NCI-H1436 (cell line): ENCODE results near the gene FMO4.
"Not testable (repeated sequence)": the region's sequence is repeated elsewhere in the genome, so short reads cannot be mapped to it uniquely, and the experiment has no call there.

Experiments used
- DNase-seq: peaks from one replicate; lab custom pipeline; 2025; lab: John Stamatoyannopoulos, UW

The FMO4 gene, protein sequence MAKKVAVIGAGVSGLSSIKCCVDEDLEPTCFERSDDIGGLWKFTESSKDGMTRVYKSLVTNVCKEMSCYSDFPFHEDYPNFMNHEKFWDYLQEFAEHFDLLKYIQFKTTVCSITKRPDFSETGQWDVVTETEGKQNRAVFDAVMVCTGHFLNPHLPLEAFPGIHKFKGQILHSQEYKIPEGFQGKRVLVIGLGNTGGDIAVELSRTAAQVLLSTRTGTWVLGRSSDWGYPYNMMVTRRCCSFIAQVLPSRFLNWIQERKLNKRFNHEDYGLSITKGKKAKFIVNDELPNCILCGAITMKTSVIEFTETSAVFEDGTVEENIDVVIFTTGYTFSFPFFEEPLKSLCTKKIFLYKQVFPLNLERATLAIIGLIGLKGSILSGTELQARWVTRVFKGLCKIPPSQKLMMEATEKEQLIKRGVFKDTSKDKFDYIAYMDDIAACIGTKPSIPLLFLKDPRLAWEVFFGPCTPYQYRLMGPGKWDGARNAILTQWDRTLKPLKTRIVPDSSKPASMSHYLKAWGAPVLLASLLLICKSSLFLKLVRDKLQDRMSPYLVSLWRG

DNA sequence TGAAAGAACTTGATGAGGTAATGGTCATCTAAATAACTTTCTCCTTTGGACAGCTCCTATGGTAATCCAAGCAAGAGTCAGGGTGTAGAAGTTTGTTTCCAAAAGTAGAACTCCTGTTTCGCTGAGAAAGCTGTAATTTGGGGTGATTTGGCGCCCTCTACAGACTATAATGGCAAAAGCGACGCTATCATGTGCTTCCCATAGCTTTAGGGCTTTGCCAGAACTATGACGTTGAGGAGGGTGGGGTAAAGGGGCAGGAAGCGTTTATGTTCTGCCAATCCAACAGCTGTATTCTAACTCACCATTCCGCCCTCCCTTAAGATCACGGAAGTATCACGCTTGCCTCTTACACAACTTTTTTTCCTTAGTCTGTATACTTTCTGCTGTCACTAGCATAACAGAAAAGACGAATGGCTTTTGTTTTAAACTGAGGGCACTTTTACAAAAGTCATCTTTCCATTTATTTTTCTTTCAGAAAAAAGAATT, at the start of gene FMO4:
TSS of gene FMO4 (plus strand) at position 349 of the 486 bp plus-strand sequence. CDS start 5,643 bp downstream, outside the sequence.
- DNase-seq, result peak; percentile 85

DNA sequence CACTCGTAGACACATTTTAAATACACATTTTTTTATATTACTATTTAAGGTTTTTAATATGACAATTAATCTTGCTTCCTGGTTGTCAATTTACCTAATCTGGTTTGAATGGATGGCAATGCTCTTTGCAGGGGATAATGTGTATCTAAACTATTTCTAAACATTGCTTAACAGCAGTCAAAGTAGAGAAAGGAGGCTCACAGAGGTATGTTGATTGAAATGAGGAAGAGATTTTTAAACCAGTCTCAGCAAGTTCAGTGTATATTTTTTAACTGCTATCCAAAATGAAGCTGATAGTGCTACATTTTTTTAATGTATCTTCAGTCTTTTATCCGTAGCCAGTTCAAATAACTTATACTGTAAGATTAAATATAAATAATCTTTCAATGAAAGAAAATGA, 48.3 kb upstream of the FMO4 start:
- DNase-seq, result no peak

DNA sequence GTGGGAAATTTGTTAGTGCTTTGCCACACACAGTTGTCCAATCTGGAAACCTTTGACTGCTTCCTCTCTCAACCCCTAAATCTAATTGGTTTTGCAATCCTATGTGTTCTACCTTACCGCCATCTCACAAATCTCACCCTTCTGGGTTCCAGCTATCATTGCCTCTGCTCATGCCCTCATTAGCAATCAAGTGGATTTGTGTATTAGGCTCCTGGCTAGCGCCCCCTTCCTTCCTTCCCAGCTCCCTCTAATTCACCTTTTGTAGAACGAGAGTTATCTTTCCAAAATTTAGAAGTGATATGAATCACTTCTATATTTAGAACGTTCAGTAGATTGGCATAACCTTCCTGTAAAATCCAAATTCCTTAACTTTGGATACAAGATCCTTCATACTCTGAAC, 47.1 kb upstream of the FMO4 start:
- no peak for DNase-seq

DNA sequence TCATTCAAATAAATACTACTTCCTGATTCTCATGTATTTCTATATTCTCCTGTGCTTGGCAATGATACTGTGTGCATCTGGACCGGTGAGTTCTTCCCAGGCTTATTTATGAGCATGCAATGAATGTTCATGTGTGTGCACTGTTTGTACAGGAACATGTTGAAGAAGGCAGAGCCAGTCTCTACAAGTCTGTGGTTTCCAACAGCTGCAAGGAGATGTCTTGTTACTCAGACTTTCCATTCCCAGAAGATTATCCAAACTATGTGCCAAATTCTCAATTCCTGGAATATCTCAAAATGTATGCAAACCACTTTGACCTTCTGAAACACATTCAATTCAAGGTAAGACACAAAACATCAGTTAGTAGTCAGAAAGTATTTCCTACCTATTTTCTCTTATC, 46.6 kb upstream of the FMO4 start:
- DNase-seq, result no peak

DNA sequence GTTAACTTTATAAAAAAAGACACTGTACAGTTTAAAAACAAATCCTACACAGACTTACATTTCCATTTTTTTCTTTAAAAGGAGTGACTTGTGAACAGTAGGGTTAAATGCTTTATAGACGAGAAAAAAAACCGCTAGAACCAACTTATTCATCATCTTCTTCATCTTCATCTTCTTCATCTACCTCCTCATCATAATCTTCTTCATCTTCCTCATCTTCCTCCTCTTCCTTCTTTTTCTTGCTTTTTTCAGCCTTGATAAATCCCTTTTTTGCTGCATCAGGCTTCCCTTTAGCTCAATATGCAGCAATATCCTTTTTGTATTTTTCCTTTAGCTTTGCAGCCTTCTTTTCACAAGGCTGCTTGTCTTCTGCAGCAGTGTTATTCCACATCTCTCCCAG, 43.2 kb upstream of the FMO4 start:
- DNase-seq, result no peak

DNA sequence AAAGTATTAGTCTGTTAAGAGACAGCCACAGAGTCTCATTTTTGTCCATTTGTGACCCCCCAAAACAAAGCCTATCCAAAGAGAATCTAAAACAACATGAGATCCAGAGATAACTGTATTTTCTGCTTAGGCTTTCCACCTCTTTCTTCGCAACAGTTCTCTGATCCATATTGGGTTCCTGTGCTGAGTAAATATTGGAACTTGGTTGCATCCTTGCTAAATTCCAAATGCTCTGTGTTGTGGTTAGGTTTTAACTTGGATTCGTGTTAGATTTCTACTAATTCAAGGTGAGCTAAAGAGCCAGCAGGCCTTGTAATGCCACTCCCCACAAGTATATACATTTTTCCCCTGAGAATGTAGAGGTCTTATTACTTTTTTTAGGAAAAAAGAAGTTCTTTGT, 36.4 kb upstream of the FMO4 start:
- DNase-seq, result no peak

DNA sequence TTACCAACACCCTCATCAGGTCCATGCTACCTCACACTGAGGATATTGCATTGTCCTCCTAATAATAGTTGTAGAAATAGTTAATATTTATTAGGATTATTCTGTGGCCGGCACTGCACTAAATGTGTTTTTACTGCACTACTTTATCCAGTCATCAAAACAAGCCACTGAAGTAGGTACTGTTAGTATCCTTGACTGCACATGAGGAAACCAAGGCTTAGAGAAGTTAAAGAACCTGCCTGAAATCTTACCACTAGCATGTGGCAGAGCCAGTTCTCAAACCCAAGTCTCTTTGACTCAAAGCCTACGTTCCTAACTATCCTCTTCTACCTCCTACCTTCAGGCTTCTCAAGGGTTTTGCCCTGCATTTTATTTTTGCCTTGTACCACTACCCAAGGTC, 34.7 kb upstream of the FMO4 start:
- DNase-seq, result no peak

DNA sequence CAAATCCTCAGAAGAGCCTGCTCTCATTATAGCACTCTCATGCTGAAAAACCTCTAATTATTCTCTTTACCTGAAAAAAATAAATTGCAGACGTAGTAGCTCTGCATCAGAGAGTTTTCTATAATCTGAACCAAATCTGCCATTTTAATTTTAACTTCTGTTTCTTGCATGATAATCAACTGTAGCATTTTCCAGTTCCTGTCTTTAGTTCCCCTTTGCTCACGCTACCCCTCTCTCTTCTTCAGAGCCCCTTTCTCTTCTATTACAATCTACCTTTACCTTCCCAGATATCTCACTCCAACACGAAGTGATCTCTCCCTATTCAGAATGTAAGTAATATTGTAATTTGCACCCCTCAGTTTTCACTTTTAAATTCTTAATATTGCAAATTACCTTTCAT, 34.3 kb upstream of the FMO4 start:
- DNase-seq, result no peak

DNA sequence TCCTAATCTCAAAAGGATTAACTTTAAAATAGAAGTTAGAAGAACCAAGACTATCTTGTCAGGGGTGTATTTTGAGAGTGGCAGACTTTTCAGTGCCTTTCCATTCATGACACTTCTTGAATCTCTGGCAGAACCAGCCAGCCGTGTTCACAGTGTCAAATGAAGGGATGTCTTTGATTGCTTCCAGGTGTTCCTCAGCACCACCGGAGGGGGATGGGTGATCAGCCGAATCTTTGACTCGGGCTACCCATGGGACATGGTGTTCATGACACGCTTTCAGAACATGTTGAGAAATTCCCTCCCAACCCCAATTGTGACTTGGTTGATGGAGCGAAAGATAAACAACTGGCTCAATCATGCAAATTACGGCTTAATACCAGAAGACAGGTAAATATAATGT, 33.4 kb upstream of the FMO4 start:
- DNase-seq, result peak; percentile 14

DNA sequence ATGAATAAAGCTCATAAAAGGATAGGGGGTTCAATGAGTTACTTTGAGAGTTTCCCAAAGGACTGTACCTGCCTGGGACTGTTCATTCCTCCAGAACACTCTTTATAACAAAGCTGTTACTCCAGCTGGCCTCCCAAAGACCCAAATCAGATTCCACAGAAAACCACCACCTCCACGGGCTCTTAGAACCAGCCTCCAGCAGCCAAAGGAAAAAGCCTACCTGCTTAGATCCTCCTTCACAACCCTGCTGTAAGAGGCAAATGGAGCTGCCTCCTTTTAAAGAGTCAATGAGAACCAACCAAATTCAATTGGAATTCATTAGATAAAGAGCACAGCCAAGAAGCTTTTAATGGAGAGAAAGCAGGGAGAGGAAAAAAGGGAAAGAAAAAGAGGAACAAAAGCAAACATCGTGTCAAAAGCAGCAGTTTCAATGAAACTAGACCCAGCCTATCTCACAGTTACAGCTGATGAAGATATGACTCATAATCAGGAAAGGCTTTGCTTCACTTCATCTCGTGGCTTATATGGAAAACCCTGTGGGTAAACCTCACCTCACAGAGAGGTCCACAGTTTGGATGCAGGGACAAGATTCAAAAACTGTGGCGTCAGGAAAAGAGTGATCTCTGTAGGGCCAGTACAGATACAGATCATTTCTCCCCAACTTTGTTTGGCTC, 27.8 kb upstream of the FMO4 start:
- DNase-seq, result no peak

DNA sequence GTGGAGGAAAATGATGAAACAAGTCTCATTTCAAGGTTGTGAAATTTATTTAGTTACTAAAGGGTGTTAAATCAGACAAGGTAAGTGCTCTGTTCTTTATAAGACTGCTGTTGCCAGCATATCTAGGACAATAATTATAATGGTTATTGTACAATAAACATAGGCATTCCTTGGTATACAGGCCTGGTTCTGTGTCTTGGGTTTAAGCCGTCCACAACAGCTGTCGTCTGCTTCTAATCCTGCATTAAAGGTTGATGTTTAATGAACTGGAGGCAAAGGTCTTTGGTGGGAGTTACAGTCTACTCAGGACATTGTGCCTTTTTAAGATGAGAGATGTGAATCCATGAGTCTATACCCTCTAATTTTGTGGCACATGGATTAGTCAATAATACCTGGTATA, 23.4 kb upstream of the FMO4 start:
- DNase-seq, result no peak

DNA sequence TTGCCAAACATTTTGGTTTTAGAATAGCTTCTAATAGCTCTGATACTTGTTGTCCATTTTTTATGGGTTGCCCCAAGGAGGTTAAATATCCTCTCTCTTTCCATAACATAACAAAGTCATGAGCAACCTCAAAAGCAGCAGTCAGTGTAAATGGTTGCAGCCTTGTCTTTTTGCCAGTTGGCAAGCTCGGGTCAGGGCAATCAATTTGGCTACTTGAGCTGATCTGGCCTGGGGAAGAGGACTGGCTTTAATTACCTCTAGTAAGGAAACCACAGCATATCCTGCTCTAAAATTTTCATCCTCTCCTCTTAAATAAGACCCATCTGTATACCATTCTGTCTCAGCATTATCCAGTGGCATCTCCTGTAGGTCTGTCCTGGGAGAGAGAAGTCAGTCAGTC, 21.2 kb upstream of the FMO4 start:
- no peak for DNase-seq

DNA sequence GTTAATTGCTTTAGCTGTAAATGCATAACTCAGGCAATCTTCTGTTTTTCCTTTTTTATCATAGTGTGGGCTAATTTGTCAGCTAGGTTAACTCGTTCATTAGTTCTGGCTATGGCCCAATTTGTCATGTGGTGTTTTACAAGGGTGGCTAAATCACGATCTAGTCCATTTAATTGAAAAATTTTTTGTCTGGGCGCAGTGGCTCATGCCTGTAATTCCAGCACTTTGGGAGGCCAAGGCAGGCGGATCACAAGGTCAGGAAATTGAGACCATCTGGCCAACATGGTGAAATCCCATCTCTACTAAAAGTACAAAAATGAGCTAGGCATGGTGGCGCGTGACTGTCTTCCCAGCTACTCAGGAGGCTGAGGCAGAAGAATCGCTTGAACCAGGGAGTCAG, 18.6 kb upstream of the FMO4 start:
- DNase-seq, result not testable (repeated sequence)

DNA sequence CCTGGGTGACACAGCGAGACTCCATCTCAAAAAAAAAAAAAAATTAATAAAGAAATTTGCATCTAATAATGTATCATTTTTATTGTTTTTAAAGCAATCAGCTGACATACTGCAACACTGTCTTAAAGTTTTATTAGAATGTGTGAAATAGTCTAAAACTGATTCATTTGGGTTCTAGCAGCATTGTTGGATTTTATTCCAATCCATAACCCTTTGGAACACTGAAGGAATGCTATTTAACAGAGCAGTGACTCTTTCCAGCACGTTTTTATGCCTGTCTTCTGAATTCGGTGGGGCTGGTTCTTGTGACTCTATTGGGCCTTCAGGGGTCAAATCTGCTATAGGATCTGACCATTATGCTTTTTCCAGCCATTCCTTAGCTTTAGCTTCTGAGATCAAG, 18.2 kb upstream of the FMO4 start:
- DNase-seq, result no peak

DNA sequence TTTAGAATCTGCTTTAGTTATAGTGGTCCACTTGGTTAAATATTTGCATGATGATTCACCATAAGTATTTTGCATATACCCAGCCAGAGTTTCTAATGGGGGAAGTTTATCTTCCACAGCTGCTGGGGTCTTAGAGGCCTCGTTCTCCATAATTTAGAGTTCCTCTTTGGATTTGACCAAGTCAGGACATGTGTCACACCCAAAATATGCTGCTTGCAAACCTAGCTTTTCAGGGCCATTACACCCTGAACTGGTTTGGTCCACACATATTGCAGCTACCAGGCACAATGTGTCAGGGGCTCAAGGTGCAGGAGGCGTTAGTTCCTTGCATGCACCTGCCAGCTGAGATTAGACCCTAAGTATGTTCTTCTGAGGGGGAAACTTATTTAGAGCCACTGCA, 17.1 kb upstream of the FMO4 start:
- no peak for DNase-seq

DNA sequence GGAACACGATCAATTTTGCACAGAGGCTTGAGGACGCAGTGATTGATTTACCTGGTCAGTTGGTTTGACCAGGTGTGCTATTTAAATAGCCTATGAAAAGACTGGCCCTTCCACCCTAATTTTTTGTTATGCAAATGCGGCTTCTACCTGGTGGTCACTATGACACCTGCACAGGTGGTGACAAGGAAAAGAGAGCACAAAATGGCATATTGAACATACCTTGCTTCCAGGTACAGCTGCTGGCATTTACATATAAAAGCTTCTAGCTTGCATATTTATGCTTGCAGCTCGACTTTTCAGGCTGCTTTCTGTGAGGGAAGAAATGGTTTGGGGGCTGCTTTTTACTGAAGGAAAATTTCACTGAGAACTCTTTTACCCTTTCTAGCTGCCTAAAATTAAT, 15.3 kb upstream of the FMO4 start:
- DNase-seq, result no peak

DNA sequence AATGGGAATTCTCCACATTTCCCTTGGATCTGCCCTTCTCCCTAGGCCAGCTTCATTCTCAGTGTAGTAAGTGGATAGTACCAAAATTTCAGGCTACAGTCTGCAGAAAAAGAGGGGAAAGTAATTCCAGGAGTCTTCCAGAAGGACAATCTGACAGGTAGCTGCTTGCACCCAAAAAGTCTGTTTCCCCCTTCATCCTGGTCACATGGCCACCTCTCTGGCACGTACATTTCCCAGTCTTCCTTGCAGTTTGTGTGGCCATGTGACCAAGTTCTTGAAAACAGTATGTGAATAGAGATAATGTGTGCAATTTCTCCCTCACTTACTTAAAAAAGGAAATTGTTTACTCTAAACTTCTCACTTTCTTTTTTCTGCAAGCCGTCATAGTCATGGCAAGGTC, 14.6 kb upstream of the FMO4 start:
- DNase-seq, result no peak

DNA sequence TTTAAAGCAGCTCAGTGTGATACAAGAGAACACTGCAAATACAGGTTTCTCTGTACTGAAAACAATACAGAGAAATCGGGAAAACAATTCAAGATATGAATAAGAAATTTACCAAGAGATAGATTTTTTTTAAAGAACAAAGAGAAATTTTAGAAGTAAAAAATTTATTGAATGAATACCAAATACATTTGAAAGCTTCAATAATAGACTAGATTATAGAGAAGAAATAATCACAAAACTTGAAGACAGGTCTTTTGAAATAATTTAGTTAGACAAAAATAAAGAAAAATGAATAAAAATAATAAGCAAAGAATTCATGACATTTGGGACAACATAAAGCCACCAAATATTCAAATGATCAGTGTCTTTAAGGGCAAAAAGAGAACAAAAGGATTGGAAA, 13.6 kb upstream of the FMO4 start:
- DNase-seq, result no peak

DNA sequence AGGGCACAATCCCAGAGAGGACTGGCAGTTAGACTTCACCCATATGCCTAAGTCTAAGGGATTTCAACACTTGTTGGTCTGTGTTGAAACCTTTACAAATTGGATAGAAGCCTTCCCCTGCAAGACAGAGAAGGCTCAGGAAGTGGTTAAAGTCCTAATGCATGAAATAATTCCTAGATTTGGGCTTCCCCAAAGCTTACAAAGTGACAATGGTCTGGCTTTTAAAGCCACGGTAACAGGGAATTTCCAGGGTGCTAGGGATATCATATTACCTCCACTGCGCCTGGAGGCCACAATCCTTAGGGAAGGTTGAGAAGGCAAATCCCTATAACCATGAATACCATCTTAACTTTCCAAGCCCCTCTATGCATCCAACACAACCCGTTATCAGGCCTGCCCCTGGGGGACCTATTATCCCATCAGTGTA, 3.3 kb upstream of the FMO4 start:
- DNase-seq, result no peak

DNA sequence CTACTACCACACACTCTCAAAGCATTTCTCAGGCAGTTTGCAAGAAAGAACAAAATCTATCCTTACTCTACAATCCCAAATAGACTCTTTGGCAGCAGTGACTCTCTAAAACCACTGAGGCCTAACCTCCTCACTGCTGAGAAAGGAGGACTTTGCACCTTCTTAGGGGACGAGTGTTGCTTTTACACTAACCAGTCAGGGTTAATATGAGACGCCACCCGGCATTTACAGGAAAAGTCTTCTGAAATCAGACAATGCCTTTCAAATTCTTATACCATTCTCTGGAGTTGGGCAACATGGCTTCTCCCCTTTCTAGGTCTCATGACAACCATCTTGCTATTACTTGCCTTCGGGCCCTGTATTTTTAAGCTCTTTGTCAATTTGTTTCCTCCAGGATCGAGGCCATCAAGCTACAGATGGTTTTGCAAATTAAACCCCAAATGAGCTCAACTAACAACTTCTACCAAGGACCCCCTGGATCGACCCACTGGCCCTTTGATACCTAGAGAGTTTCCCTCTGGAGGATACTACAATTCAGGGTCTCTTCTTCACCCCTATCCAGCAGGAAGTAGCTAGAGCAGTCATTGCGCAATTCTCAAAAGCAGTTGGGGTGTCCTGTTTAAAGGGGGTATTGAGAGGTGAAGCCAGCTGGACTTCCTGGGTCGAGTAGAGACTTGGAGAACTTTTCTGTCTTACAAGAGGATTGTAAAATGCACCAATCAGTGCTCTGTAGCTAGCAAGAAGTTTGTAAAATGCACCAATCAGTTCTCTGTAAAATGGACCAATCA, 2.0 kb upstream of the FMO4 start:
- no peak for DNase-seq

DNA sequence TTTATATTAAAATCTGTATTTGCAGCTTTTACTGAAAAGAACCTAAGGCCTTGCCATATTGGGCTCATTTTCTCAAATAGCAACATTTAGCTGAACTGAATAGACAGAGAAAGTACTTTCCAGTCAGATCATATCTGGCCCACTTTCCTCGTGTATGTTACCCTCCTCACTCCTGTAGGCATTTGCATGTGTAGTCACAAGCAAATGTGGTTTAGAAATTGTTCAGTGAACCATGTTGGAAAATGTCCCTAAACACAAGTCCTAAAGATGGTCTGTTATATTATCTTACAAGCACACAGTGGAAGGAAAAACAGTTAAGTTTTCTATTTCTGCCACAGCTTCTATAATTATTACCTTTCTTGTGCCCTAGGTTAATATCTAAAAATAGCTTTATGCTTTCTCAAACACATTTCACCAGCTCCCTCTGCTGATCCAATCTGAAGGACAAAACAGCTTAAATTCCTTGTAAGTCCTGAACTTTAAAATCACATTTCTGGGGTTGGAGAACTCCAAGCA, 606 bp upstream of the FMO4 start:
- DNase-seq, result no peak

DNA sequence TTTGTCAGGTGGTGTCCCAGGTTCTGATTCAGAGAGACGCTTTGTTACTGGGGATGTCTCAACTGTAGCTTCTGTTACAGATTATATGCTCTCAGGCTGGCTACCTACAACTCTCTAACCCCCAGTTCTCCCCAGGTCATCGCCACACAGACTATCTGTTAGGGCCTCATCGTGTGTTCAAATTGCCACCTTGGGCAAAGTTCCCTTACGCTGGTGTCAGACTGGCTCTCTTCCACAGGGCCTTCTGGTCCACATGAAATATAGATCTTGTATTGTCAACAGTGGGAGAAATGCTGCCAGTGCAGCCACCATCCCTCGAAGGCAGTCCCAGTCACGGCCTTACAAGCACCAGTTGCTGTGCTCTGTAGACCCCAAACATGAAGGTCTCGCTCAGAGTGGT, 15.3 kb downstream of the FMO4 start:
- DNase-seq, result no peak
